Smooth muscle cell (in vitro differentiated cells): ENCODE data around the gene SLC6A1. TPM values are rescaled to one million over a fixed set of nuclear protein-coding genes. Genes with fewer than 3 reads are reported as not detected.

Experiments
- DNase-seq: peaks from one replicate; lab custom pipeline; 2025; ENCODE audit not compliant: unreplicated experiment; lab: John Stamatoyannopoulos, UW
- H2AFZ ChIP-seq: fragments of 200-600 bp; sonication (generic); 2 replicates; pipeline ENCODE4 v1.6.0; 2016; ENCODE audit warnings: antibody characterized with exemption, low read depth, mild to moderate bottlenecking
- H3F3A ChIP-seq: fragments of 200-600 bp; sonication (generic); 2 replicates; pipeline ENCODE4 v1.6.0; 2017; ENCODE audit warnings: antibody characterized with exemption, low read depth
- H3K27ac ChIP-seq: fragments of 200-600 bp; sonication (generic); 2 replicates; pipeline ENCODE4 v1.5.1; 2016; ENCODE audit warnings: low read depth, mild to moderate bottlenecking
- H3K27me3 ChIP-seq: fragments of 200-600 bp; sonication (generic); 2 replicates; pipeline ENCODE4 v1.6.1; 2016; ENCODE audit warnings: low read depth, mild to moderate bottlenecking
- H3K36me3 ChIP-seq: fragments of 200-600 bp; sonication (generic); 2 replicates; pipeline ENCODE4 v1.5.1; 2016; ENCODE audit warnings: low read depth
- H3K4me1 ChIP-seq: fragments of 200-600 bp; sonication (generic); 2 replicates; pipeline ENCODE4 v1.5.1; 2016; ENCODE audit warnings: low read depth
- H3K4me2 ChIP-seq: fragments of 200-600 bp; sonication (generic); 2 replicates; pipeline ENCODE4 v1.6.0; 2016; ENCODE audit warnings: mild to moderate bottlenecking
- H3K4me3 ChIP-seq: fragments of 200-600 bp; sonication (generic); 2 replicates; pipeline ENCODE4 v1.5.1; 2016; ENCODE audit warnings: mild to moderate bottlenecking
- H3K79me2 ChIP-seq: fragments of 200-600 bp; sonication (generic); 2 replicates; pipeline ENCODE4 v1.6.0; 2016; ENCODE audit warnings: low read depth, mild to moderate bottlenecking
- H3K9ac ChIP-seq: fragments of 200-600 bp; sonication (generic); 2 replicates; pipeline ENCODE4 v1.6.0; 2016; ENCODE audit warnings: low read depth
- H3K9me3 ChIP-seq: fragments of 200-600 bp; sonication (generic); replicated peaks from 2 replicates; pipeline ENCODE4 v1.5.1; 2016; ENCODE audit warnings: low read depth
- H4K20me1 ChIP-seq: fragments of 200-600 bp; sonication (generic); 2 replicates; pipeline ENCODE4 v1.6.0; 2016; ENCODE audit warnings: low read depth
- WGBS: methylation state at CpG from one replicate; pipeline ENCODE4 v1.1.7; 2016; ENCODE audit warnings: low lambda C conversion rate; 5-methylcytosine and 5-hydroxymethylcytosine counted together
- polyA plus RNA-seq: library from polyadenylated mRNA; unstranded; fragments of >200 nt; fragmentation: Nextera tagmentation; extraction: Ambion mirVana; gene quantifications from 2 replicates; pipeline ENCODE4 v1.2.1, GENCODE V29; 2016
- total RNA-seq: library from RNA; depleted of rRNA; stranded (reverse); fragments of >200 nt; gene quantifications from 2 replicates; pipeline ENCODE4 v1.2.3, GENCODE V29; 2014
- TF ChIP-seq, protein P1 (sequence below): fragments of 200-600 bp; sonication (generic); IDR thresholded peaks from 2 replicates; pipeline ENCODE4 v1.5.1; 2017; ENCODE audit warnings: borderline replicate concordance, mild to moderate bottlenecking, antibody characterized with exemption; ENCODE audit not compliant: insufficient read depth, poor library complexity, severe bottlenecking

The SLC6A1 gene
- total and polyA plus RNA-seq, 2 experiments from 2014 or later, result 0.26 to 0.40 TPM

DNA sequence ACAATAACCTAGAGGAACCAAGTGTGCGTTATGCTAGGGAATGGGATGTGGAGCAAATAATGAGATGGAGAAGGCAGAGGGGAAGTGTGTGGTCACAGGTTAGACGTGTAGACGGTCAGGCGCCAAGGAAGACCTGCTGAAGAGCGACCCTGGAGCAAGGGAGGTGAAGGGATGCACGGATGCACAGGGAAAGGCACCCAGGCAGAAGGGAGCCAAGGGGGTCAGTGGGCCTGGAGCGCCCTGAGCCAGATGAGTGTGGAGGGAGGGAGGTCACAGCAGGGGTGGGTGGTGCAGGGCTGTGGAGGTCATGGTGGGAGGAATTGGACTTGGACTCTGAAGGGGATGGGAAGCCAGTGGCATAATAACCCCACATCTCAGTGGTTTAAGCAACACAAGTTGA lies 70.2 kb downstream of the SLC6A1 start:
- 94% methylated on average over 7 of the region's 7 CpGs for WGBS
- Histone ChIP-seq H3K27me3 (no peaks in the 10 kb centered on the region), H3K79me2 (no peaks in the 10 kb centered on the region), H3K4me3 (no peak overlapping the region), H3K9ac (no peak overlapping the region), H3K36me3 (no peaks in the 10 kb centered on the region), H3K4me1 (no peaks in the 10 kb centered on the region), H3K9me3 (peaks cover 3% of the 10 kb centered on the region), H2AFZ (no peak overlapping the region), H3K4me2 (no peak overlapping the region), H3K27ac (no peak overlapping the region), H3F3A (no peaks in the 10 kb centered on the region), H4K20me1 (no peaks in the 10 kb centered on the region)
- TF ChIP-seq, protein P1, sequence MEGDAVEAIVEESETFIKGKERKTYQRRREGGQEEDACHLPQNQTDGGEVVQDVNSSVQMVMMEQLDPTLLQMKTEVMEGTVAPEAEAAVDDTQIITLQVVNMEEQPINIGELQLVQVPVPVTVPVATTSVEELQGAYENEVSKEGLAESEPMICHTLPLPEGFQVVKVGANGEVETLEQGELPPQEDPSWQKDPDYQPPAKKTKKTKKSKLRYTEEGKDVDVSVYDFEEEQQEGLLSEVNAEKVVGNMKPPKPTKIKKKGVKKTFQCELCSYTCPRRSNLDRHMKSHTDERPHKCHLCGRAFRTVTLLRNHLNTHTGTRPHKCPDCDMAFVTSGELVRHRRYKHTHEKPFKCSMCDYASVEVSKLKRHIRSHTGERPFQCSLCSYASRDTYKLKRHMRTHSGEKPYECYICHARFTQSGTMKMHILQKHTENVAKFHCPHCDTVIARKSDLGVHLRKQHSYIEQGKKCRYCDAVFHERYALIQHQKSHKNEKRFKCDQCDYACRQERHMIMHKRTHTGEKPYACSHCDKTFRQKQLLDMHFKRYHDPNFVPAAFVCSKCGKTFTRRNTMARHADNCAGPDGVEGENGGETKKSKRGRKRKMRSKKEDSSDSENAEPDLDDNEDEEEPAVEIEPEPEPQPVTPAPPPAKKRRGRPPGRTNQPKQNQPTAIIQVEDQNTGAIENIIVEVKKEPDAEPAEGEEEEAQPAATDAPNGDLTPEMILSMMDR, result no peak
- DNase-seq, result no peak

DNA sequence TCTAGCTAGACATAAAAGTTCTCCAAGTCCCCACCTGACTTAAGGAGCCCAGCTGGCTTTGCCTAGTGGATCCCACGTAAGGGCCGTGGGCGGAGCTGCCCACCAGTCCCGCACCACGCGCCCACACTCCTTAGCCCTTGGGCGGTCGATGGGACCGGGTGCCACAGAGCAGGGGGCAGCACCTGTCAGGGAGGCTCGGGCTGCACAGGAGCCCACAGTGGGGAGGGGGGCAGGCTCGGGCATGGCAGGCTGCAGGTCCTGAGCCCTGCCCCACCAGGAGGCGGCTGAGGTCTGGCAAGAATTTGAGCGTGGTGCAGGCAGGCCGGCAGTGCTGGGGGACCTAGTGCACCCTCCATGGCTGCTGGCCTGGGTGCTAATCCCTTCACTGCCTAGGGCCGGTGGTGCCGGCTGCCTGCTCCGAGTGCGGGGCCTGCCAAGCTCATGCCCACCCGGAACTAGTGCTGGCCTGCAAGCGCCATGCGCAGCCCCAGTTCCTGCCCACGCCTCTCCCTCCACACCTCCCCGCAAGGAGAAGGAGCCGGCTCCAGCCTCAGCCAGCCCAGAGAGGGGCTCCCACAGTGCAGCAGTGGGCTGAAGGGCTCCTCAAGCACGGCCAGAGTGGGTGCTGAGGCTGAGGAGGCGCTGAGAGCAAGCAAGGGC lies 78.7 kb downstream of the SLC6A1 start:
- no peak for DNase-seq
- H3K27me3 ChIP-seq, result no peaks in the 10 kb centered on the region
- WGBS, result 92% methylated on average over 25 of the region's 26 CpGs

DNA sequence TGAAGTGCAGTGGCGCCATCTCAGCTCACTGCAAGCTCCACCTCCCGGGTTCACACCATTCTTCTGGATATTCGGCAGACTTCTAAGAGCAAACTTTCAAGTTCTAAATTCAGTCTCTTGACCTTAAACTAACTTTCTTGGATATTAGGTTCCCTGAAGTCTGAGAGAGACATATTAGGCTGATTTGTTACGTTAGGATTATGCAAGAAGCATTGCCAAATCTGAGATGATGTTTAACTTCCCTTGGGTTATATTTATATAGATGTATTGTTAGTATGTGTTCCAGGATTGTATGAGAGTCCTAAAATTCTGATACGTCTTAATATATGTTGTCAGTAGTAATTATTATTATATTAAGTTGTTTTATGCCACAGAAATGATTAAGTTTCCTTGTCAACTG lies 80.1 kb downstream of the SLC6A1 start:
- no peaks in the 10 kb centered on the region for H4K20me1 ChIP-seq
- H2AFZ ChIP-seq, result no peak overlapping the region
- no peaks in the 10 kb centered on the region for H3K36me3 ChIP-seq
- H3K27me3 ChIP-seq, result no peaks in the 10 kb centered on the region
- H3K9ac ChIP-seq, result no peak overlapping the region
- no peak overlapping the region for H3K4me3 ChIP-seq
- H3K27ac ChIP-seq, result no peak overlapping the region
- TF ChIP-seq, protein P1, result no peak
- peaks cover 1% of the 10 kb centered on the region for H3K9me3 ChIP-seq
- DNase-seq, result no peak
- H3K79me2 ChIP-seq, result no peaks in the 10 kb centered on the region
- 88% methylated on average over 5 of the region's 5 CpGs for WGBS
- H3K4me2 ChIP-seq, result no peak overlapping the region
- H3K4me1 ChIP-seq, result no peaks in the 10 kb centered on the region
- H3F3A ChIP-seq, result no peaks in the 10 kb centered on the region

More for the DNA sequence above, 78.7 kb downstream of the SLC6A1 start:
- Histone ChIP-seq H3F3A (no peaks in the 10 kb centered on the region), H2AFZ (no peak overlapping the region), H3K79me2 (no peaks in the 10 kb centered on the region), H3K9me3 (peaks cover 3% of the 10 kb centered on the region), H3K9ac (no peak overlapping the region), H3K4me1 (no peaks in the 10 kb centered on the region), H3K27ac (no peak overlapping the region), H3K4me2 (no peak overlapping the region), H4K20me1 (no peaks in the 10 kb centered on the region), H3K36me3 (no peaks in the 10 kb centered on the region), H3K4me3 (no peak overlapping the region)
- TF ChIP-seq, protein P1, result no peak

DNA sequence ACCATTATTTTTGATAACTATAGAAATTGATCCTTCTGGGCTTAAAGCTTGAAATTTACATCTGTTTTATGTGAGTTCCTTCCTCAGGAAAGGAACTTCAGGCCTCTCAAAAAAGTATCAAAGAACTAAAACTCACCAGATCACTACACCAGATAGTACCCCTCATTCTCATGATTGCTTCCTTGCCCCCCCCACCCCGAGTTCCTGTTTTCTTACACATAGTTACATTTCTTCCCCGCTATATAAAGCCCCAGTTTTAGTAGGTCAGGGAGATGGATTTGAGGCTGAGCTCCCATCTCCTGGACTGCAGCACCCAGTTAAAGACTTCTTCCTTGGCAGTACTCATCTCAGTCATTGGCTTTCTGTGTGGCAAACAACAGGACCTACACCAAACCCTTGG lies 81.5 kb downstream of the SLC6A1 start:
- no peak overlapping the region for H2AFZ ChIP-seq
- 77% methylated on average over 2 of the region's 2 CpGs for WGBS
- TF ChIP-seq, protein P1, result no peak
- no peak for DNase-seq
- no peaks in the 10 kb centered on the region for H3K9me3 ChIP-seq
- no peak overlapping the region for H3K4me2 ChIP-seq
- no peaks in the 10 kb centered on the region for H3F3A ChIP-seq
- no peaks in the 10 kb centered on the region for H3K79me2 ChIP-seq
- H3K9ac ChIP-seq, result no peak overlapping the region
- H3K4me1 ChIP-seq, result no peaks in the 10 kb centered on the region
- no peaks in the 10 kb centered on the region for H4K20me1 ChIP-seq
- no peak overlapping the region for H3K4me3 ChIP-seq
- H3K27ac ChIP-seq, result no peak overlapping the region
- H3K36me3 ChIP-seq, result no peaks in the 10 kb centered on the region
- no peaks in the 10 kb centered on the region for H3K27me3 ChIP-seq
